ENCODE data around the gene CNTNAP2.

CNTNAP2 gene

DNA sequence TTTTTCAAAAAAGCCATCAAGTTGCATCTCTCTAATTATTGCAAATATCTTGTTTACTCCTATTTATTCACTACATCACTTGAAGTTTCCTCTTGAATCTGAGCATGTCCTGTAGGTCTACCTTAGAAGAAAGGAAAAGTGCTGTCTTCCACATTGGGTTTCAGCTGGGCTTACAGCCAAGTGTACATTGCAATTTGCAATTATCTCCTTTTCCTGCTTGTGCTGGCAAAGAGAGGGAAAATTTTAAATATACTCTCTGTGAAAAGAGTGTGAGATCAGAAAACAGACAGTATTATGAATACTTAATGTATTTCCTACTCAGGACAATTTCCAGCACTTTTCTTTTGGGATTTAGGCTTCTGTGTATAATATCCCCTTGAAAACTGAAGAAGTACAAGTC, 839.7 kb downstream of the CNTNAP2 start:
- Histone ChIP-seq H3K4me3 (peak overlapping the region; percentile 43), H3K27ac (peak overlapping the region; percentile 91), H3K9ac (ENCODE audit: insufficient read length) (peak overlapping the region; percentile 30), H3K9me3 (ENCODE audit: low read depth, low read length) (no peaks in the 10 kb centered on the region), H3K36me3 (ENCODE audit: insufficient read depth, low read length) (no peaks in the 10 kb centered on the region)
- DNase-seq (ENCODE audit: low read depth, low spot score), result peak; percentile 60
- TF ChIP-seq FOXP2 (optimal IDR thresholded peaks at IDR 0.05; ENCODE audit: control extremely low read depth, extremely low read length, insufficient read depth) (no peak), EZH2 (IDR thresholded peaks at IDR 0.05) (no peak), POLR2AphosphoS5 (IDR thresholded peaks at IDR 0.05; ENCODE audit: borderline replicate concordance, low read depth, low read length) (no peak; the same call in 1 of the 2 replicates)

GRCh38 chr7:146956853-146957252, 840.3 kb downstream of the CNTNAP2 start:
- Histone ChIP-seq H3K36me3 (ENCODE audit: insufficient read depth, low read length) (no peaks in the 10 kb centered on the region), H3K27ac (peak overlapping the region; percentile 91), H3K9ac (ENCODE audit: insufficient read length) (peak overlapping the region; percentile 30), H3K9me3 (ENCODE audit: low read depth, low read length) (no peaks in the 10 kb centered on the region), H3K4me3 (peak overlapping the region; percentile 43)
- DNase-seq (ENCODE audit: low read depth, low spot score), result no peak
- TF ChIP-seq EZH2 (IDR thresholded peaks at IDR 0.05) (no peak), FOXP2 (optimal IDR thresholded peaks at IDR 0.05; ENCODE audit: control extremely low read depth, extremely low read length, insufficient read depth) (no peak), POLR2AphosphoS5 (IDR thresholded peaks at IDR 0.05; ENCODE audit: borderline replicate concordance, low read depth, low read length) (no peak)

DNA sequence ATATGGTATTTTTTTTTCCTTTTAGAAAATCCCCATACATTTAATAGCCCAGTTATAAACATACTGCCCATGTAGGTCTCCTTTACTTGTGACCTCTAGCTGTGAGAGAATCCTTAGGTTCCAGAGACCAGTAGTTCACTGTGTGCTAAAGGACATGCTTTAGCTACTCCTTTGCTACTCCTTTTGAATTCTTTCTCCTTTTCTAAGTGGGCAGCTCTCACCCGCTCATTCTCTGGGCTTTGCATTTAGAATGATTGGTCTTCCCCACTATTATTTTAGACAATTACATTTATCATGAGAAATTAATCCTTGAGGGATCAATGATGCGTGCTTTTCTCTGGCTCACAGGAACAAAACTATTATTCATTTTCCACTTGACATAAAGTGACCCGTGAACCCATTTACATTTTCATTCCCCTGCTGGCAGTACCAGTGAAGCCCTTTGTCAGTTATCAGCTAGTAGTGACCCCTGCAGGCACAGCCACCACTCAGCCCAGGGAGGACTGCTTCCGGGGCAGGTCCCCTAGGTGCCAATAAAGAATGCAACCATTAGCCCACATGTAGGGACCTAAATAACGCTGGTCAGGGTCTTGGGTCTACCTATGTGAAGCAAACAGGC, 844.3 kb downstream of the CNTNAP2 start:
- no peak for DNase-seq (ENCODE audit: low read depth, low spot score)
- Histone ChIP-seq H3K36me3 (ENCODE audit: insufficient read depth, low read length) (no peaks in the 10 kb centered on the region), H3K27ac (no peak overlapping the region), H3K4me3 (no peak overlapping the region), H3K9me3 (ENCODE audit: low read depth, low read length) (no peaks in the 10 kb centered on the region), H3K9ac (ENCODE audit: insufficient read length) (no peak overlapping the region)
- no peak for TF ChIP-seq POLR2AphosphoS5 (IDR thresholded peaks at IDR 0.05; ENCODE audit: borderline replicate concordance, low read depth, low read length)
- TF ChIP-seq FOXP2 (optimal IDR thresholded peaks at IDR 0.05; ENCODE audit: control extremely low read depth, extremely low read length, insufficient read depth), result no peak
- no peak for TF ChIP-seq EZH2 (IDR thresholded peaks at IDR 0.05)

GRCh38 chr7:146961617-146962016, 845.0 kb downstream of the CNTNAP2 start:
- DNase-seq (ENCODE audit: low read depth, low spot score), result no peak
- no peak for TF ChIP-seq EZH2 (IDR thresholded peaks at IDR 0.05)
- no peak for TF ChIP-seq POLR2AphosphoS5 (IDR thresholded peaks at IDR 0.05; ENCODE audit: borderline replicate concordance, low read depth, low read length)
- no peak for TF ChIP-seq FOXP2 (optimal IDR thresholded peaks at IDR 0.05; ENCODE audit: control extremely low read depth, extremely low read length, insufficient read depth)
- Histone ChIP-seq H3K9ac (ENCODE audit: insufficient read length) (no peak overlapping the region), H3K36me3 (ENCODE audit: insufficient read depth, low read length) (no peaks in the 10 kb centered on the region), H3K27ac (no peak overlapping the region), H3K4me3 (no peak overlapping the region), H3K9me3 (ENCODE audit: low read depth, low read length) (no peaks in the 10 kb centered on the region)

GRCh38 chr7:146966274-146966673, 849.7 kb downstream of the CNTNAP2 start:
- DNase-seq (ENCODE audit: low read depth, low spot score), result no peak

GRCh38 chr7:146982482-146982881, 865.9 kb downstream of the CNTNAP2 start:
- Histone ChIP-seq H3K4me3 (no peak overlapping the region), H3K27ac (no peak overlapping the region), H3K36me3 (ENCODE audit: insufficient read depth, low read length) (no peaks in the 10 kb centered on the region), H3K9me3 (ENCODE audit: low read depth, low read length) (no peaks in the 10 kb centered on the region), H3K9ac (ENCODE audit: insufficient read length) (no peak overlapping the region)
- TF ChIP-seq EZH2 (IDR thresholded peaks at IDR 0.05), result no peak
- TF ChIP-seq FOXP2 (optimal IDR thresholded peaks at IDR 0.05; ENCODE audit: control extremely low read depth, extremely low read length, insufficient read depth), result no peak
- no peak for TF ChIP-seq POLR2AphosphoS5 (IDR thresholded peaks at IDR 0.05; ENCODE audit: borderline replicate concordance, low read depth, low read length)
- DNase-seq (ENCODE audit: low read depth, low spot score), result no peak

More at GRCh38 chr7:146966274-146966673, 849.7 kb downstream of the CNTNAP2 start:
- TF ChIP-seq FOXP2 (optimal IDR thresholded peaks at IDR 0.05; ENCODE audit: control extremely low read depth, extremely low read length, insufficient read depth) (no peak), POLR2AphosphoS5 (IDR thresholded peaks at IDR 0.05; ENCODE audit: borderline replicate concordance, low read depth, low read length) (no peak), EZH2 (IDR thresholded peaks at IDR 0.05) (no peak)
- Histone ChIP-seq H3K36me3 (ENCODE audit: insufficient read depth, low read length) (no peaks in the 10 kb centered on the region), H3K9me3 (ENCODE audit: low read depth, low read length) (no peaks in the 10 kb centered on the region), H3K9ac (ENCODE audit: insufficient read length) (no peak overlapping the region), H3K4me3 (no peak overlapping the region), H3K27ac (no peak overlapping the region)

DNA sequence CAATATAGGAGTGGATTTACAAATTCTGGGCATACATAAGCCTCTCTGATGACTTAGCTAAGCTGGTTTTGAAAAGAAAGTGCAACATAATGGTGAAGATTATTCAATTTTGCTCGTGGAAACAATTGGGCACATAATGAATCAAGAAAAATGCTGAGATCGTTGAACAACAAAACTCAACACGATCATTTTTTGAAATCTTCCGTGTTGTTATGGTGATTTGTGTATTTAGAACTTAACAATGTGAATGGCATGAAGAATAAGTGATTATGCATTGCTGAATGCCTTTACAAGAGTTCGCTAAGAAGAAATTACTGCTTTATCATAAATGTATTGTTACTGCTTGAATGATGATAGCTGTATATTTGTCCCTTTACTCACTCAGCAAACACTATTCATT, 875.0 kb downstream of the CNTNAP2 start:
- TF ChIP-seq POLR2AphosphoS5 (IDR thresholded peaks at IDR 0.05; ENCODE audit: borderline replicate concordance, low read depth, low read length) (no peak), EZH2 (IDR thresholded peaks at IDR 0.05) (no peak), FOXP2 (optimal IDR thresholded peaks at IDR 0.05; ENCODE audit: control extremely low read depth, extremely low read length, insufficient read depth) (no peak)
- no peak overlapping the region for H3K4me3 ChIP-seq
- no peak for DNase-seq (ENCODE audit: low read depth, low spot score)
- no peaks in the 10 kb centered on the region for H3K36me3 ChIP-seq (ENCODE audit: insufficient read depth, low read length)
- H3K27ac ChIP-seq, result no peak overlapping the region
- no peak overlapping the region for H3K9ac ChIP-seq (ENCODE audit: insufficient read length)
- no peaks in the 10 kb centered on the region for H3K9me3 ChIP-seq (ENCODE audit: low read depth, low read length)

GRCh38 chr7:146993764-146994163, 877.2 kb downstream of the CNTNAP2 start:
- no peak for DNase-seq (ENCODE audit: low read depth, low spot score)
- Histone ChIP-seq H3K9ac (ENCODE audit: insufficient read length) (no peak overlapping the region), H3K27ac (no peak overlapping the region), H3K9me3 (ENCODE audit: low read depth, low read length) (no peaks in the 10 kb centered on the region), H3K36me3 (ENCODE audit: insufficient read depth, low read length) (no peaks in the 10 kb centered on the region), H3K4me3 (no peak overlapping the region)
- TF ChIP-seq POLR2AphosphoS5 (IDR thresholded peaks at IDR 0.05; ENCODE audit: borderline replicate concordance, low read depth, low read length) (no peak), FOXP2 (optimal IDR thresholded peaks at IDR 0.05; ENCODE audit: control extremely low read depth, extremely low read length, insufficient read depth) (no peak), EZH2 (IDR thresholded peaks at IDR 0.05) (no peak)

DNA sequence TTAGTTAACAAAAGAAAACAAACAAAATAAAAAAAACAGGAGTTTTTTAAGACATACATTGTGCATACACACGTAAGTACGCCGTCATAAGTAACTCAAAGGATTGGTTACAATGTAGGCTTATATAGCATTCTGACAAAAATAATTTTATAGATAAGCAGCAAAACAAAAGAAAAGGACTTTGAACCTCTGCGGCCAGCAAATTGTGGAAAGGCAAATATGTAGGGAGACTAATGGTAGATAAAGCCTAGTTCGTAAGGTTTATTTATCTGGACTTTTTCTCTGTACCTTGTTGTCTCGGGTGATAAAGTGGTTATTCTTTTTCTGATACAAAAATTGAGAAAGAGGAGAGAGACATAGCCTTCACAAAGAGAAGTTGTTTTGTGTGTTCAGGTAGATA, 891.9 kb downstream of the CNTNAP2 start:
- no peak for DNase-seq (ENCODE audit: low read depth, low spot score)
- no peaks in the 10 kb centered on the region for H3K36me3 ChIP-seq (ENCODE audit: insufficient read depth, low read length)
- no peak overlapping the region for H3K27ac ChIP-seq
- H3K4me3 ChIP-seq, result no peak overlapping the region
- H3K9ac ChIP-seq (ENCODE audit: insufficient read length), result no peak overlapping the region
- no peaks in the 10 kb centered on the region for H3K9me3 ChIP-seq (ENCODE audit: low read depth, low read length)
- TF ChIP-seq POLR2AphosphoS5 (IDR thresholded peaks at IDR 0.05; ENCODE audit: borderline replicate concordance, low read depth, low read length) (no peak), EZH2 (IDR thresholded peaks at IDR 0.05) (no peak), FOXP2 (optimal IDR thresholded peaks at IDR 0.05; ENCODE audit: control extremely low read depth, extremely low read length, insufficient read depth) (no peak)
